Liver (tissue), 9 donors: ENCODE data around the gene CLEC2A. TPM values are rescaled to one million over a fixed set of nuclear protein-coding genes. Genes with fewer than 3 reads are reported as not detected.

Experiments
- DNase-seq: peaks from one replicate; pipeline ENCODE4 v3.0.0-alpha.2; 2017; ENCODE audit warnings: low spot score
- H3K27ac ChIP-seq, 2 donors: one replicate each; pipeline ENCODE4 v1.7.0; 2013; ENCODE audit warnings: inconsistent platforms in 2 of 2, low read length in 2 of 2, control low read depth in 1 of 2, low read depth in 1 of 2, mild to moderate bottlenecking in 1 of 2
- H3K27me3 ChIP-seq, 4 donors: one replicate each; pipeline versions ENCODE4 v1.6.1 to v1.7.0; 2013; ENCODE audit warnings: low read length in 3 of 4, inconsistent platforms in 1 of 4, mild to moderate bottlenecking in 1 of 4, moderate library complexity in 1 of 4; ENCODE audit not compliant: control insufficient read depth in 4 of 4, insufficient read depth in 4 of 4
- H3K36me3 ChIP-seq, 4 donors: one replicate each; pipeline versions ENCODE4 v1.6.1 to v1.7.0; 2013; ENCODE audit warnings: low read length in 3 of 4, mild to moderate bottlenecking in 3 of 4, low read depth in 1 of 4, moderate library complexity in 1 of 4; ENCODE audit not compliant: control insufficient read depth in 4 of 4, insufficient read depth in 3 of 4
- H3K4me1 ChIP-seq, 4 donors: one replicate each; pipeline versions ENCODE4 v1.6.1 to v1.7.0; 2013; ENCODE audit warnings: low read length in 3 of 4, mild to moderate bottlenecking in 3 of 4, moderate library complexity in 1 of 4; ENCODE audit not compliant: control insufficient read depth in 4 of 4, insufficient read depth in 4 of 4
- H3K4me3 ChIP-seq, 3 donors: one replicate each; pipeline versions ENCODE4 v1.6.1 to v1.7.0; 2013; ENCODE audit warnings: low read length in 3 of 3, control low read depth in 1 of 3, low read depth in 1 of 3, mild to moderate bottlenecking in 1 of 3
- H3K9ac ChIP-seq, 2 donors: one replicate each; pipeline ENCODE4 v1.7.0; 2013; ENCODE audit warnings: low read length in 2 of 2, mild to moderate bottlenecking in 2 of 2, moderate library complexity in 2 of 2, control low read depth in 1 of 2, low read depth in 1 of 2
- H3K9me3 ChIP-seq, 4 donors: one replicate each; pipeline versions ENCODE4 v1.6.1 to v1.7.0; 2013; ENCODE audit warnings: low read length in 3 of 4; ENCODE audit not compliant: control insufficient read depth in 4 of 4
- EGR1 ChIP-seq, 2 donors: IDR thresholded peaks; 2 replicates each; pipeline ENCODE4 v1.6.1; 2016 to 2018; ENCODE audit warnings: antibody characterized with exemption in 2 of 2, low read depth in 2 of 2
- FOXA1 ChIP-seq: IDR thresholded peaks from 2 replicates; pipeline ENCODE4 v1.6.1; 2016; ENCODE audit warnings: antibody characterized with exemption
- FOXA2 ChIP-seq: IDR thresholded peaks from 2 replicates; pipeline ENCODE4 v1.6.1; 2016; ENCODE audit warnings: antibody characterized with exemption
- GABPA ChIP-seq, 2 donors: IDR thresholded peaks in 1 of 2; conservative IDR thresholded peaks in 1 of 2; 2 replicates each; pipeline ENCODE4 v1.6.1; 2016; ENCODE audit warnings: antibody characterized with exemption in 2 of 2, mild to moderate bottlenecking in 1 of 2, moderate library complexity in 1 of 2
- HNF4A ChIP-seq, 2 donors: conservative IDR thresholded peaks; 2 replicates each; pipeline ENCODE4 v1.6.1; 2016; ENCODE audit warnings: antibody characterized with exemption in 2 of 2, mild to moderate bottlenecking in 2 of 2
- HNF4G ChIP-seq: IDR thresholded peaks from 2 replicates; pipeline ENCODE4 v1.6.1; 2016; ENCODE audit warnings: antibody characterized with exemption
- JUND ChIP-seq, 2 donors: IDR thresholded peaks; 2 replicates each; pipeline ENCODE4 v1.6.1; 2016; ENCODE audit warnings: antibody characterized with exemption in 2 of 2
- NR2F2 ChIP-seq: IDR thresholded peaks from 2 replicates; pipeline ENCODE4 v1.6.1; 2016; ENCODE audit warnings: antibody characterized with exemption
- RAD21 ChIP-seq, 2 donors: IDR thresholded peaks; 2 replicates each; pipeline ENCODE4 v1.6.1; 2016; ENCODE audit warnings: antibody characterized with exemption in 2 of 2, mild to moderate bottlenecking in 2 of 2
- RXRA ChIP-seq, 2 donors: IDR thresholded peaks; 2 replicates each; pipeline ENCODE4 v1.6.1; 2017 to 2018; ENCODE audit warnings: antibody characterized with exemption in 2 of 2, mild to moderate bottlenecking in 1 of 2
- SP1 ChIP-seq: IDR thresholded peaks from 2 replicates; pipeline ENCODE4 v1.6.1; 2018; ENCODE audit warnings: antibody characterized with exemption, mild to moderate bottlenecking
- TAF1 ChIP-seq: conservative IDR thresholded peaks from 2 replicates; pipeline ENCODE4 v1.6.1; 2016; ENCODE audit warnings: antibody characterized with exemption, mild to moderate bottlenecking
- YY1 ChIP-seq: IDR thresholded peaks from 2 replicates; pipeline ENCODE4 v1.6.1; 2016; ENCODE audit warnings: antibody characterized with exemption, mild to moderate bottlenecking
- WGBS: extraction: QIAGEN DNeasy Blood & Tissue Kit; methylation state at CpG from one replicate; pipeline ENCODE4 v1.1.7; 2013; 5-methylcytosine and 5-hydroxymethylcytosine counted together
- polyA plus RNA-seq, 2 donors: library from polyadenylated mRNA; stranded (reverse) in 1 of 2; unstranded in 1 of 2; fragments of 200-250 nt in 1 of 2; fragments of >200 nt in 1 of 2; fragmentation: Nextera tagmentation in 1 of 2; extraction: Ambion mirVana in 1 of 2; gene quantifications; one replicate each; pipeline versions ENCODE4 v1.2.1 to v1.2.3, GENCODE V29; 2013 to 2015
- total RNA-seq, 2 donors: library from RNA; depleted of rRNA; stranded (reverse); fragments of >200 nt; gene quantifications; one replicate each; pipeline ENCODE4 v1.2.3, GENCODE V29; 2014
- TF ChIP-seq, protein P1 (sequence below): IDR thresholded peaks from 2 replicates; pipeline ENCODE4 v1.6.1; 2016; ENCODE audit warnings: antibody characterized with exemption
- TF ChIP-seq, protein P2 (sequence below): IDR thresholded peaks from 2 replicates; pipeline ENCODE4 v1.6.1; 2016; ENCODE audit warnings: antibody characterized with exemption
- TF ChIP-seq, protein P3 (sequence below): IDR thresholded peaks from 2 replicates; pipeline ENCODE4 v1.6.1; 2016; ENCODE audit warnings: antibody characterized with exemption
- TF ChIP-seq, protein P4 (sequence below): fragments of 150-350 bp; IDR thresholded peaks from 2 replicates; pipeline ENCODE4 v1.5.1; 2017; ENCODE audit warnings: improper control_type of control experiment, low read depth, low read length; ENCODE audit not compliant: missing input control
- TF ChIP-seq, protein P5 (sequence below): IDR thresholded peaks from 2 replicates; pipeline ENCODE4 v1.6.1; 2016; ENCODE audit warnings: antibody characterized with exemption, mild to moderate bottlenecking
- donor health status: healthy.
- donor health status: healthy.
- donor health status: healthy.
- donor health status: healthy.
- donor health status: healthy.

CLEC2A gene
- total and polyA plus RNA-seq, 4 donors, result not detected

DNA sequence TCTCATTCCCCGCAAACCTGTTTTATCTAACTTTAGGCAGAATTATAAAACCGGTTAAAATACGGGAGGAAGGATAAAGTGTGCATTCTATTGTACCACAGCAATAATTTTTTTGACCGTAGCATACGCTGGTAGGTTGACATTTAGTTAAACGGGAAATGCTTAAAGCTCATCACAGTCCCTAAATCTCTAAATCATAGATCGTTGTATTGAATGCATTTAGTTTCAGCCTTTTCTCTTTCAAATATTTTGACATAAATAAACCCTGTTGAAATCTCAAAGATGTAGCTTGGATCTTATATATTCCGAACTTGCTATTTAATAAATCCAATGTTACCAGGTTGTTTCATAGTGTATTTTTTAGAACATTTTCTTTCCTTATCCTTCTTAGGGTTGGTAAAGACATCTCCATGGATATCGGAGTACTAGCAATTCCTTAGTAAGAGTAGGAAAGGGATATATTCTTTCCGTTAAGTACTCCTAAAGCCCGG, 63.8 kb downstream of the CLEC2A start:
- peak overlapping the region; percentile 36 to 67 (median 60) for H3K4me3 ChIP-seq
- no peaks in the 10 kb centered on the region for H3K36me3 ChIP-seq
- H3K9me3 ChIP-seq, result no peaks in the 10 kb centered on the region
- 63% methylated on average over 11 of the region's 11 CpGs for WGBS
- peak overlapping the region; percentile 89 for H3K27ac ChIP-seq
- no peaks in the 10 kb centered on the region for H3K27me3 ChIP-seq
- H3K4me1 ChIP-seq, result peaks cover 0 to 3% (median 2%) of the 10 kb centered on the region in 4 donors
- DNase-seq, result no peak
- TF ChIP-seq, protein P1, sequence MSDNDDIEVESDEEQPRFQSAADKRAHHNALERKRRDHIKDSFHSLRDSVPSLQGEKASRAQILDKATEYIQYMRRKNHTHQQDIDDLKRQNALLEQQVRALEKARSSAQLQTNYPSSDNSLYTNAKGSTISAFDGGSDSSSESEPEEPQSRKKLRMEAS, result no peak
- TF ChIP-seq, protein P2, sequence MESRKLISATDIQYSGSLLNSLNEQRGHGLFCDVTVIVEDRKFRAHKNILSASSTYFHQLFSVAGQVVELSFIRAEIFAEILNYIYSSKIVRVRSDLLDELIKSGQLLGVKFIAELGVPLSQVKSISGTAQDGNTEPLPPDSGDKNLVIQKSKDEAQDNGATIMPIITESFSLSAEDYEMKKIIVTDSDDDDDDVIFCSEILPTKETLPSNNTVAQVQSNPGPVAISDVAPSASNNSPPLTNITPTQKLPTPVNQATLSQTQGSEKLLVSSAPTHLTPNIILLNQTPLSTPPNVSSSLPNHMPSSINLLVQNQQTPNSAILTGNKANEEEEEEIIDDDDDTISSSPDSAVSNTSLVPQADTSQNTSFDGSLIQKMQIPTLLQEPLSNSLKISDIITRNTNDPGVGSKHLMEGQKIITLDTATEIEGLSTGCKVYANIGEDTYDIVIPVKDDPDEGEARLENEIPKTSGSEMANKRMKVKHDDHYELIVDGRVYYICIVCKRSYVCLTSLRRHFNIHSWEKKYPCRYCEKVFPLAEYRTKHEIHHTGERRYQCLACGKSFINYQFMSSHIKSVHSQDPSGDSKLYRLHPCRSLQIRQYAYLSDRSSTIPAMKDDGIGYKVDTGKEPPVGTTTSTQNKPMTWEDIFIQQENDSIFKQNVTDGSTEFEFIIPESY, result no peak
- no peak for TF ChIP-seq FOXA2
- no peak for TF ChIP-seq YY1
- no peak for TF ChIP-seq RXRA (IDR thresholded peaks at IDR 0.05)
- no peak for TF ChIP-seq EGR1 (IDR thresholded peaks at IDR 0.05; ENCODE audit: low read depth in 2 of 2)
- no peak for TF ChIP-seq NR2F2
- TF ChIP-seq TAF1, result no peak
- no peak for TF ChIP-seq HNF4A (conservative IDR thresholded peaks at IDR 0.05)
- no peak for TF ChIP-seq GABPA (IDR thresholded peaks at IDR 0.05 in 1 of 2, conservative IDR thresholded peaks at IDR 0.05 in 1 of 2)
- TF ChIP-seq, protein P3, sequence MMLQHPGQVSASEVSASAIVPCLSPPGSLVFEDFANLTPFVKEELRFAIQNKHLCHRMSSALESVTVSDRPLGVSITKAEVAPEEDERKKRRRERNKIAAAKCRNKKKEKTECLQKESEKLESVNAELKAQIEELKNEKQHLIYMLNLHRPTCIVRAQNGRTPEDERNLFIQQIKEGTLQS, result no peak
- TF ChIP-seq RAD21 (IDR thresholded peaks at IDR 0.05), result no peak
- no peak for TF ChIP-seq SP1
- TF ChIP-seq HNF4G, result no peak
- TF ChIP-seq, protein P4, sequence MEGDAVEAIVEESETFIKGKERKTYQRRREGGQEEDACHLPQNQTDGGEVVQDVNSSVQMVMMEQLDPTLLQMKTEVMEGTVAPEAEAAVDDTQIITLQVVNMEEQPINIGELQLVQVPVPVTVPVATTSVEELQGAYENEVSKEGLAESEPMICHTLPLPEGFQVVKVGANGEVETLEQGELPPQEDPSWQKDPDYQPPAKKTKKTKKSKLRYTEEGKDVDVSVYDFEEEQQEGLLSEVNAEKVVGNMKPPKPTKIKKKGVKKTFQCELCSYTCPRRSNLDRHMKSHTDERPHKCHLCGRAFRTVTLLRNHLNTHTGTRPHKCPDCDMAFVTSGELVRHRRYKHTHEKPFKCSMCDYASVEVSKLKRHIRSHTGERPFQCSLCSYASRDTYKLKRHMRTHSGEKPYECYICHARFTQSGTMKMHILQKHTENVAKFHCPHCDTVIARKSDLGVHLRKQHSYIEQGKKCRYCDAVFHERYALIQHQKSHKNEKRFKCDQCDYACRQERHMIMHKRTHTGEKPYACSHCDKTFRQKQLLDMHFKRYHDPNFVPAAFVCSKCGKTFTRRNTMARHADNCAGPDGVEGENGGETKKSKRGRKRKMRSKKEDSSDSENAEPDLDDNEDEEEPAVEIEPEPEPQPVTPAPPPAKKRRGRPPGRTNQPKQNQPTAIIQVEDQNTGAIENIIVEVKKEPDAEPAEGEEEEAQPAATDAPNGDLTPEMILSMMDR, result no peak
- no peak for TF ChIP-seq JUND (IDR thresholded peaks at IDR 0.05)
- no peak for TF ChIP-seq FOXA1
- TF ChIP-seq, protein P5, sequence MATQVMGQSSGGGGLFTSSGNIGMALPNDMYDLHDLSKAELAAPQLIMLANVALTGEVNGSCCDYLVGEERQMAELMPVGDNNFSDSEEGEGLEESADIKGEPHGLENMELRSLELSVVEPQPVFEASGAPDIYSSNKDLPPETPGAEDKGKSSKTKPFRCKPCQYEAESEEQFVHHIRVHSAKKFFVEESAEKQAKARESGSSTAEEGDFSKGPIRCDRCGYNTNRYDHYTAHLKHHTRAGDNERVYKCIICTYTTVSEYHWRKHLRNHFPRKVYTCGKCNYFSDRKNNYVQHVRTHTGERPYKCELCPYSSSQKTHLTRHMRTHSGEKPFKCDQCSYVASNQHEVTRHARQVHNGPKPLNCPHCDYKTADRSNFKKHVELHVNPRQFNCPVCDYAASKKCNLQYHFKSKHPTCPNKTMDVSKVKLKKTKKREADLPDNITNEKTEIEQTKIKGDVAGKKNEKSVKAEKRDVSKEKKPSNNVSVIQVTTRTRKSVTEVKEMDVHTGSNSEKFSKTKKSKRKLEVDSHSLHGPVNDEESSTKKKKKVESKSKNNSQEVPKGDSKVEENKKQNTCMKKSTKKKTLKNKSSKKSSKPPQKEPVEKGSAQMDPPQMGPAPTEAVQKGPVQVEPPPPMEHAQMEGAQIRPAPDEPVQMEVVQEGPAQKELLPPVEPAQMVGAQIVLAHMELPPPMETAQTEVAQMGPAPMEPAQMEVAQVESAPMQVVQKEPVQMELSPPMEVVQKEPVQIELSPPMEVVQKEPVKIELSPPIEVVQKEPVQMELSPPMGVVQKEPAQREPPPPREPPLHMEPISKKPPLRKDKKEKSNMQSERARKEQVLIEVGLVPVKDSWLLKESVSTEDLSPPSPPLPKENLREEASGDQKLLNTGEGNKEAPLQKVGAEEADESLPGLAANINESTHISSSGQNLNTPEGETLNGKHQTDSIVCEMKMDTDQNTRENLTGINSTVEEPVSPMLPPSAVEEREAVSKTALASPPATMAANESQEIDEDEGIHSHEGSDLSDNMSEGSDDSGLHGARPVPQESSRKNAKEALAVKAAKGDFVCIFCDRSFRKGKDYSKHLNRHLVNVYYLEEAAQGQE, result no peak
- peak overlapping the region; percentile 79 to 97 for H3K9ac ChIP-seq
